VCaP (cell line): ENCODE measurements around the gene AEBP2.
"Not testable (repeated sequence)": the region's sequence is repeated elsewhere in the genome, so short reads cannot be mapped to it uniquely, and the experiment has no call there.

Source experiments
- H3K27ac ChIP-seq: fragments of 450-650 bp; 2 replicates; pipeline ENCODE4 v1.5.1; 2017
- TF ChIP-seq, protein P1 (sequence below): fragments of 450-650 bp; conservative IDR thresholded peaks from 2 replicates; pipeline ENCODE4 v1.5.1; 2017; ENCODE audit warnings: mild to moderate bottlenecking, moderate library complexity

Gene AEBP2

DNA sequence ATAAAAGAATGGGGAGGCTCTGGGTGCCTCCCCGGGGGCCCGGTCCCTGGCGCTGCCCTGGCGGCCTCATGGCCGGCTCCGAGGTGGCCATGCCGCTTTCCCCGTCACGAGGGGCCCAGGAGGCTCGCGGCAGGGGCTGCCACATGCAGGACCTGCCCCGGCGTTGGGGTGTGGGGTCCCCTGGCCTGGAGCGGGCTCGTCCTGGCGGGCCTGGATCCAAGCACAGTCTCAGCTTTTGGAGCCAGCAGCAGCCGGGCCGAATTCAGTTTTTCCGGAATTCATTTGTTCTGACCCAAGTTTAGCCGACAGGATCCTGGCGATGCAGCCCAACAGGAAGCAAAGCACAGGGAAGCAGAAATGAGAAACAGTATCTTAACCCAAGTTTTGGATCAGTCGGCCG, 26.4 kb upstream of the AEBP2 start:
- TF ChIP-seq, protein P1, sequence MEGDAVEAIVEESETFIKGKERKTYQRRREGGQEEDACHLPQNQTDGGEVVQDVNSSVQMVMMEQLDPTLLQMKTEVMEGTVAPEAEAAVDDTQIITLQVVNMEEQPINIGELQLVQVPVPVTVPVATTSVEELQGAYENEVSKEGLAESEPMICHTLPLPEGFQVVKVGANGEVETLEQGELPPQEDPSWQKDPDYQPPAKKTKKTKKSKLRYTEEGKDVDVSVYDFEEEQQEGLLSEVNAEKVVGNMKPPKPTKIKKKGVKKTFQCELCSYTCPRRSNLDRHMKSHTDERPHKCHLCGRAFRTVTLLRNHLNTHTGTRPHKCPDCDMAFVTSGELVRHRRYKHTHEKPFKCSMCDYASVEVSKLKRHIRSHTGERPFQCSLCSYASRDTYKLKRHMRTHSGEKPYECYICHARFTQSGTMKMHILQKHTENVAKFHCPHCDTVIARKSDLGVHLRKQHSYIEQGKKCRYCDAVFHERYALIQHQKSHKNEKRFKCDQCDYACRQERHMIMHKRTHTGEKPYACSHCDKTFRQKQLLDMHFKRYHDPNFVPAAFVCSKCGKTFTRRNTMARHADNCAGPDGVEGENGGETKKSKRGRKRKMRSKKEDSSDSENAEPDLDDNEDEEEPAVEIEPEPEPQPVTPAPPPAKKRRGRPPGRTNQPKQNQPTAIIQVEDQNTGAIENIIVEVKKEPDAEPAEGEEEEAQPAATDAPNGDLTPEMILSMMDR, result no peak
- no peak overlapping the region for H3K27ac ChIP-seq

DNA sequence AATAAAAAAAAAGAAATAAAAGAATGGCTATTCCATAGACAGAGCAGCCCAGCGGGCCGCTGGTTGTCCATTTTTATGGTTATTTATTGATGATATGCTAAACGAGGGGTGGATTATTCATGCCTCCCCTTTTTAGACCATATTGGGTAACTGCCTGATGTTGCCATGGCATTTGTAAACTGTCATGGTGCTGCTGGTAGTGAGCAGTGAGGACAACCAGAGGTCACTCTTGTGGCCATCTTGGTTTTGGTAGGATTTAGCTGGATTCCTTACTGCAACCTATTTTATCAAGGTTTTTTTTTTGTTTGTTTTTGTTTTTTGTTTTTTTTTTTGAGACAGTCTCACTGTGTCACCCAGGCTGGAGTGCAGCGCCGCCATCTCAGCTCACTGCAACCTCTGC, 25.7 kb upstream of the AEBP2 start:
- not testable (repeated sequence) for H3K27ac ChIP-seq

DNA sequence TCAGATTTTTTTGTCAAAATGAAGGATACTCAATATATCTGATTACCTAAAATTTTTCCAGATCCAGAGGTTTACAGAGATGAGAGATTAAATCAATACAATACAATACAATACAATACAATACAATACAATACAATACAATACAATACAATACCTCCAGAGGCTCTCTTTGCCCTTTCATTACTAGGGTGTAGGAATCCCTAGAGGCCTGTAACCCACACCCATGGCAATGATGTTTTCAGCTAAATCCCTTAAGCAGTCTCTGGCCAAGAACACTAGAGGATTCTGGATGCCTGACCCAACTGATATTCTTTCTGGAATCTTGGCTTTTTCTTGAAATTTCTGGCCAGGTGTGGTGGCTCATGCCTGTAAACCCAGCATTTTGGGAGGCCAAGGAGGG, 23.7 kb upstream of the AEBP2 start:
- TF ChIP-seq, protein P1, result no peak
- no peak overlapping the region for H3K27ac ChIP-seq

DNA sequence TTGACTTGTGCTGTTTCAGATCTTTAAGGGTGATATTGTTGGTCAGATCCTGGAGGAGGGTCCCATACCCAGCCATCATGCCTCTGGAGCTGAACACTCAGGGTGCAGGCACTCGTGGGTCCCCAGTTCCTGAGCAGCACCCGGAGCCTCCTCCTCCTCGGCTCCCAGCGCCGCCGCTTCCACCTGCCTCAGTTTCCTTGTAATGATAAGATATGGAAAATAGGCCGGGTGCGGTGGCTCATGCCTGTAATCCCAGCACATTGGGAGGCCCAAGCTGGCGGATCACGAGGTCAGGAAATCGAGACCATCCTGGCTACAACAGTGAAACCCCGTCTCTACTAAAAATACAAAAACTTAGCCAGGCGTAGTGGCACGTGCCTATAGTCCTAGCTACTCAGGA, 20.2 kb upstream of the AEBP2 start:
- H3K27ac ChIP-seq, result no peak overlapping the region
- TF ChIP-seq, protein P1, result no peak

- no peak overlapping the region for H3K27ac ChIP-seq
- TF ChIP-seq, protein P1, result no peak
Measured at GRCh38 chr12:19421503-19422282, 17.6 kb upstream of the AEBP2 start.

- TF ChIP-seq, protein P1, result no peak
Measured at GRCh38 chr12:19423166-19423930, 15.9 kb upstream of the AEBP2 start.

DNA sequence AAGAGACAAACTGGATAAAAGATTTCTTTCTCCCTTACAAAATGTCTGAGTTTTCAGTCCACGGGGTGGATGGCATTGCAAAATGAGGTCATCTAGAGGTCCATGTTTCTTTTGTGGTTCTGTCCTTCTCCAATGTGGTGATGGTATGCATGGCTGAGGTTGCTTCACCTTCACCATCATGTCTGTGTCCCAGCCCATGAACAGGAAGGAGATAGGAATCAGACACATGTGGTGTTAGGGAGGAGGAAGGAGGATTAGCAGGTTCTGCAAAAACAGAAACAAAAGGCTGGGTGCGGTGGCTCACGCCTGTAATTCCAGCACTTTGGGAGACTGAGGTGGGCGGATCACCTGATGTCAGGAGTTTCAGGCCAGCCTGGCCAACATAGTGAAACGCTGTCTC, 11.0 kb upstream of the AEBP2 start:
- no peak overlapping the region for H3K27ac ChIP-seq

More at GRCh38 chr12:19423166-19423930, 15.9 kb upstream of the AEBP2 start:
- no peak overlapping the region for H3K27ac ChIP-seq

DNA sequence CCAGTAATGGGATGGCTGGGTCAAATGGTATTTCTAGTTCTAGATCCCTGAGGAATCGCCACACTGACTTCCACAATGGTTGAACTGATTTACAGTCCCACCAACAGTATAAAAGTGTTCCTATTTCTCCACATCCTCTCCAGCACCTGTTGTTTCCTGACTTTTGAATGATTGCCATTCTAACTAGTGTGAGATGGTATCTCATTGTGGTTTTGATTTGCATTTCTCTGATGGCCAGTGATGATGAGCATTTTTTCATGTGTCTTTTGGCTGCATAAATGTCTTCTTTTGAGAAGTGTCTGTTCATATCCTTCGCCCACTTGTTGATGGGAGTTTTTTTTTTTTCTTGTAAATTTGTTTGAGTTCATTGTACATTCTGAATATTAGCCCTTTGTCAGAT, 9.8 kb upstream of the AEBP2 start:
- H3K27ac ChIP-seq, result not testable (repeated sequence)

More for the DNA sequence above, 11.0 kb upstream of the AEBP2 start:
- TF ChIP-seq, protein P1, result no peak
